GM13976 (cell line): ENCODE data around the gene TAF4B.

ENCODE experiments used
- DNase-seq: peaks from one replicate; pipeline ENCODE4 v3.0.0; 2012; ENCODE audit warnings: low spot score
- CTCF ChIP-seq: IDR thresholded peaks from 2 replicates; pipeline ENCODE4 v1.5.1; 2012; ENCODE audit warnings: borderline replicate concordance, mild to moderate bottlenecking; ENCODE audit not compliant: insufficient read depth; ENCODE audit errors: extremely low read depth, missing control alignments, control extremely low read depth
- in situ Hi-C: fragments of 300-500 bp; cut with MboI; formaldehyde crosslinking; loops from one replicate; pipeline ENCODE4 v1.12.0; 2022; ENCODE audit warnings: low sequenced_read_pairs, mixed read lengths, inconsistent platforms; ENCODE audit not compliant: unreplicated experiment

TAF4B gene

GRCh38 chr18:26424428-26425147, 198.3 kb downstream of the TAF4B start:
- in situ Hi-C loops = loop anchor here (25.0 kb wide), 2 partner anchors 338 to 563 kb away; no protein-coding TSS in a partner anchor
- DNase-seq = no peak
- no peak for TF ChIP-seq CTCF

- no peak for DNase-seq
- in situ Hi-C loops = no loop called here
- no peak for TF ChIP-seq CTCF
These were observed 198.9 kb downstream of the TAF4B start for GRCh38 chr18:26425148-26425531.

GRCh38 chr18:26429535-26430226, 203.4 kb downstream of the TAF4B start:
- no peak for TF ChIP-seq CTCF
- DNase-seq = no peak
- in situ Hi-C loops = no loop called here

GRCh38 chr18:26432651-26433424, 206.6 kb downstream of the TAF4B start:
- no peak for DNase-seq
- no peak for TF ChIP-seq CTCF
- in situ Hi-C loops = no loop called here

GRCh38 chr18:26434887-26435286, 208.6 kb downstream of the TAF4B start:
- TF ChIP-seq CTCF = no peak
- no peak for DNase-seq
- in situ Hi-C loops = no loop called here

- DNase-seq = no peak
- no peak for TF ChIP-seq CTCF
- in situ Hi-C loops = no loop called here
These were observed 209.3 kb downstream of the TAF4B start for GRCh38 chr18:26435415-26436095.
